GM18951 (cell line): ENCODE results near the gene MPG.

Experiments used
- POLR2A ChIP-seq: IDR thresholded peaks from 4 replicates; pipeline ENCODE4 v1.6.1; 2011; ENCODE audit warnings: mild to moderate bottlenecking; ENCODE audit not compliant: insufficient read length, insufficient read depth; ENCODE audit errors: extremely low read depth
- in situ Hi-C: fragments of 300-500 bp; cut with MboI; formaldehyde crosslinking; loops from one replicate; pipeline ENCODE4 v1.12.0; 2022; ENCODE audit warnings: low sequenced_read_pairs, mixed read lengths, inconsistent platforms; ENCODE audit not compliant: unreplicated experiment

The MPG gene

DNA sequence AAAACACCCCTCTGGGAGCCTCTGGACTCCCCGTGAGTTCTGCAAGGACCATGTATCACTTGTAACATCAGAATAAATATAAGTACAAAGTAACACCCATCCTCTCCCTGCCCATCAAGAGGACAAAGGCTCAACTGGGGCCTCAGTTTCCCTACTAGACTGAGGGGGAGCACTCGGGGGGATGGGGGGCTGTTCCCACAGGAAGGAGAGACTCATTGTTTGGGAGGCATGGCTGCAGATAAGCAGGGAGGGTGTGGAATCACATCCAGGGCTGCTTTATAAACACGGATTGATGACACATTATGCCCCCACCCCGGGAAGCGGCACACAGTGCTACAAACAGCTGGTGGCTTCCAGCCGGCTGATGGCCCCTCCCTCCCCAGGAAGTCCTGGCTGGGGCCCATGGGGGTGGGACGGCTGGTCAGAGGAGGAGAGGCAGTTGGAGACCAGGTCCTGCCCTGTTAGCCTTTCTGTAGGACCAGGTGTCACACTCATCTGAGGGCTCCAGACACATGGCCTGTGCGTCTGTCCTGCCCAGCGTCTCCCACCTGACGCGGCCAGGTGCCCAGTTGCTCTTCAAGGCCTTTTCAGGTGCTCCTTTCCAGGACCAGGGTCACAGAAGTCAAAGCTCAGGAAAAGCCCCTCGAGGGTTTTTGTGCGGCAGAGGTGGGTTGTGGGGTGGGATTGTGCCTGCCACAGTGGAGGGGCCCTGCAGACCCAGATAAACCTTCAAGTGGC lies 1.3 kb upstream of the MPG start:
- in situ Hi-C loops: no loop called here
- no peak for TF ChIP-seq POLR2A

DNA sequence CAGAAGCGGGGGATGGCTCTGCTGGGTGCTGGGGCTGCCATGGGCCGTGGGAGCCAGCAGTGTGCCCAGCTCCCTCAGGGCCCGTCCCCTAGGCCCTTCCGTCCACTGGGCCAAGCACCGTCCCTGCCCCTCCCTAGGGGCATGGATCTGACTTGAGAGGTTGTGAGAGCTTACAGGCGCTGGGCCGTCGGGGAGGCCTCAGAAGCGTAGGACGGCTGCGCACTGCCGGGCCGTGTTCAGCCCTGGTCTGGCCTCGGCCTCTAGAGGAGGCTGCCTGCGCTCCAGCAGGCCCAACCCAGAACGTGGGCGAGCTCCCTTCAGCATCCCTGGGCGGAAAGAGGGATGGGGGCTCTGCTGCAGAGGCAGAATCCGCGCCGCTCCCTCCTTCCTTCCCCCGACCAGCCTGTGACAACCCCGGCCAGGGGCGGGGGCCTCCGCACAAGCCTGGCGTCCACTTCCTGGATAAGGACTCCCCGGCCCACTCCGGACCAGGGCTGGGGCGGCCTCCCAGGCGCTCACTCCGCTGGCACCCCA lies 685 bp upstream of the MPG start:
- in situ Hi-C loops: no loop called here
- no peak for TF ChIP-seq POLR2A

- in situ Hi-C loops: no loop called here
- TF ChIP-seq POLR2A: no peak
These were observed 572 bp downstream of the MPG start for GRCh38 chr16:78444-79150.

DNA sequence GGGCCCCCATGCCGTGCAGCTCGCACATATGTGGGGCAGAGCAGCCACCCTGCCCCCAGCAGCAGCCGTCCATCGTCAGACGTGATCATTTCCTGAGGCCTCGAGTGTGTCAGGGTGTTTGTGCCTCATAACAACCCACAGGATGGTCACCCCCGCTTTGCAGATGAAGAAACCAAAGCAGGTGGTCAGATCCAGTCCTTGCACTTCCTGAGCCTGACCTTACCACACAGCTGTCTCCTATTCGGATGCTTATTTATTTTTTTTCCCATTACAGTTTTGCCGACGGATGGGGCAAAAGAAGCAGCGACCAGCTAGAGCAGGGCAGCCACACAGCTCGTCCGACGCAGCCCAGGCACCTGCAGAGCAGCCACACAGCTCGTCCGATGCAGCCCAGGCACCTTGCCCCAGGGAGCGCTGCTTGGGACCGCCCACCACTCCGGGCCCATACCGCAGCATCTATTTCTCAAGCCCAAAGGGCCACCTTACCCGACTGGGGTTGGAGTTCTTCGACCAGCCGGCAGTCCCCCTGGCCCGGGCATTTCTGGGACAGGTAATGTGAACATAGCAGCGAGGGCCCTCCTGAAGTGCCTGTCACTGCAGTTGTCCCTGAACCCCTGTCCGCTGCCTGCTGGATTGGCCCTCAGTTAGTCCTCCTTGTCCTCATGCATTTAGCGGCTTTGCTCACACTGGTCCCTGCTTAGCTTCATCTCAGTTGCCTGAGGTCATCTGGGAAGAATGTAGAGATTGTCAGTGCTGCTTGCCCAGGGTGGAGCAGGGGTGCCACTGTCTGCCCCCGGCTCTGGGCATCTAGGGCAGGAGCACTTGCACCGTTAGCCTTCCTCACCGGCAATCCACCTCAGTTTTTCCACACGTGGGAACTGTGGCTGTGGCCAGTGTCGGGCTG lies 1.4 kb downstream of the MPG start:
- in situ Hi-C loops: no loop called here
- TF ChIP-seq POLR2A: peak; percentile 2

DNA sequence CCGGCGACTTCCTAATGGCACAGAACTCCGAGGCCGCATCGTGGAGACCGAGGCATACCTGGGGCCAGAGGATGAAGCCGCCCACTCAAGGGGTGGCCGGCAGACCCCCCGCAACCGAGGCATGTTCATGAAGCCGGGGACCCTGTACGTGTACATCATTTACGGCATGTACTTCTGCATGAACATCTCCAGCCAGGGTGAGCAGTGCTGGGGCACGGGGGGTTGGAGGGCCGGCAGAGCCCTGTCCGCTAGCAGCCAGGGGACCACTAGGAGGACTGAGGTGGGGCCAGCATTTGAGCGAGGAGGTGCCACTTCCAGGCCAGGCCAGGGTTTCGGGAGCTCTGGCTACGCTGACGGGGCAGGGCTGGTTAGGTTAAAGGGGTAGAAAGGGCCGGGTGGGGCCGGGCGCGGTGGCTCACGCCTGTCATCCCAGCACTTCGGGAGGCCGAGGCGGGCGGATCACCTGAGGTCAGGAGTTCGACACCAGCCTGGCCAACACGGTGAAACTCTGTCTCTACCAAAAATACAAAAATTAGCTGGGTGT lies 5.1 kb downstream of the MPG start:
- no peak for TF ChIP-seq POLR2A
- in situ Hi-C loops: no loop called here

DNA sequence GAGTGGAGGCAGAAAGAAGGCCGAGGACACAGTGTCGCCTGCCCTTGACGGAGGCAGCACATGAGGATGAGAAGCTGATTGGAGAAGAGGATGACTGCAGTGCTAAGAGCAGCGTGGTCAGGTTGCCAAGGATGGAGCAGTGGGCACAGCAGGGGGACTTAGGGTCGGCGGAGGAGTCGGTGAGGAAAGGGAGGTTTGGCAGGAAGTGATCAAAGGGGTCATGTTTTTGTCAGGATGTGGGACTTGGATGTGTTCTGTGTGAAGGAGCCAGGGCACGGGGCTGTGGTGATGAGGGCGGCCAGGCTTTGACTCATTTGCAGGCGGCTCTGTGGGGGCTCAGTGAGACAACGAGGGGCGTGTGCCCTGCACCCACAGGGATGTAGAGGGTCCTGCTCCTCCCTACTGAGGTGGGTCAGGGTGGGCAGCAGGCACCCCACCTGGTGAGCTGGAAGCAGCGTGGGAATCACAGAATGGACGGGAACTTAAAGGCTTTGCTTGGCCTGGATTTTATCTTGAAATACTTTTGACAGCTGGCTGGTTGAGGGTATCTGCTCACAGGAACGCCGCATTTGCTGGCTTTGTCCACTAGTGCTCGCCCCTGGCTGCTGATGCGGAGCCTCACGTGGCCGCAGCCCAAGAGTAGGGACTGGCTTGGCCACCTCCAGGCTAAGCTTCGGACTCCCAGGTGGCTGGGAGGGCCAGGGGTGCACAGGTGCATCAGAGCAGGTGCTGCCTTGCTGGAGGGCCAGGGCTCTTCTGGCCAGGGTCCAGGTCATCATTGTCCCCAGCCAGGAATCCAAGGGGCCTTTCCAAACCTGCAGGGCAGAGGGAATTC lies 6.0 kb downstream of the MPG start:
- in situ Hi-C loops: no loop called here

GRCh38 chr16:84718-85406 lies 6.8 kb downstream of the MPG start:
- no peak for TF ChIP-seq POLR2A

More for the DNA sequence above, 6.0 kb downstream of the MPG start:
- no peak for TF ChIP-seq POLR2A

GRCh38 chr16:85407-85782 lies 7.4 kb downstream of the MPG start:
- in situ Hi-C loops: no loop called here

More at GRCh38 chr16:84718-85406, 6.8 kb downstream of the MPG start:
- in situ Hi-C loops: no loop called here

DNA sequence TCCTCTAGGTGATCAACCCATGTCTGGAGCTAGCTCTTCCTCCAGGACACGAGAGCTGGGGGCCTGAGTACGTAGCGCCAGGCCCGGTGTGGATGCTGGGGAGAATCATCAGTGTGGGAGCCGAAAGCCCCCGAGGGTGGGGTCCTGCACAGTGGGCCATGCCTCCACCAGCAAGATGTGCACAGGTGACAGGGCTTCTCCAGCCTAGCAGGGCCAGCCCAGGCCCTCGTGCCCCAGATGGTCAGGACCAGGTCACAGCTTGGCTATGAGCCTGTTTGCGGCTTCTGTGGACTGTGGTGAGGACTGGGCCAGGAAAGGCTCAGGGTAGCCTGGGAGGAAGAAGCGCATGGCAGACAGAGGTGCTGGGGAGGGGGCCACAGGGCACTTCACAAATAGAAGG lies 7.8 kb downstream of the MPG start:
- in situ Hi-C loops: no loop called here
- TF ChIP-seq POLR2A: no peak

More at GRCh38 chr16:85407-85782, 7.4 kb downstream of the MPG start:
- TF ChIP-seq POLR2A: no peak

GRCh38 chr16:86483-86952 lies 8.5 kb downstream of the MPG start:
- in situ Hi-C loops: no loop called here
- no peak for TF ChIP-seq POLR2A

DNA sequence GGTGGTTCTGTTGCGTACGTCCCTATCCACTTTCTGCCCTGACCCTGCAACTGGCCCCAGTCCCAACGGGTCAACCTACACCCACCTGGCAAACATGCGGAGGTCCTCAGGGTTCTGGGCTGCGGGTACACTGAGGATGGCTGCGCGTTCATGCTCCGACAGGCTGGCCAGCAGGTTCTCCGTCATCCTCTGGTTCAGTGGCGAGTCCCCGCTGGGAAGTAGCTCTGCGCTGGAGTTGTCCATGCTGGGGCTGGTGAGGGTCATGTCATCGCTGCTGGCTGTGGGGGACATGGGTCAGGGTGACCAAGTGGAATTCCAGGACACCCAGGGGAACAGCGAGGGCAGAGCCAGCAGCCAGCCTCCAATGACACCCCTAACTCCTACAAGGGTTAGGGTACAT lies 10.6 kb downstream of the MPG start:
- TF ChIP-seq POLR2A: no peak
- in situ Hi-C loops: no loop called here
